GM10248 (cell line): ENCODE data around the gene KCND1.
A peak's percentile ranks its signal among the peaks of the same experiment; 100 is the strongest.

Source experiments
- CTCF ChIA-PET: fragments of 300-600 bp; sonication (Branson Sonifier 250); formaldehyde crosslinking; extraction: SDS; loops from one replicate; lab custom pipeline; 2021; ENCODE audit warnings: antibody characterized with exemption; lab: Yijun Ruan, JAX
- POLR2A ChIA-PET: fragments of 350-650 bp; sonication (Branson Sonifier 250); formaldehyde crosslinking; extraction: SDS; loops from one replicate; lab custom pipeline; 2020; ENCODE audit warnings: antibody characterized with exemption; lab: Yijun Ruan, JAX
- DNase-seq: peaks from one replicate; pipeline ENCODE4 v3.0.0; 2012; ENCODE audit errors: extremely low spot score
- CTCF ChIP-seq: IDR thresholded peaks from 2 replicates; pipeline ENCODE4 v1.5.1; 2012; ENCODE audit warnings: mild to moderate bottlenecking, low read depth; ENCODE audit errors: extremely low read depth, missing control alignments, control extremely low read depth

Gene KCND1

DNA sequence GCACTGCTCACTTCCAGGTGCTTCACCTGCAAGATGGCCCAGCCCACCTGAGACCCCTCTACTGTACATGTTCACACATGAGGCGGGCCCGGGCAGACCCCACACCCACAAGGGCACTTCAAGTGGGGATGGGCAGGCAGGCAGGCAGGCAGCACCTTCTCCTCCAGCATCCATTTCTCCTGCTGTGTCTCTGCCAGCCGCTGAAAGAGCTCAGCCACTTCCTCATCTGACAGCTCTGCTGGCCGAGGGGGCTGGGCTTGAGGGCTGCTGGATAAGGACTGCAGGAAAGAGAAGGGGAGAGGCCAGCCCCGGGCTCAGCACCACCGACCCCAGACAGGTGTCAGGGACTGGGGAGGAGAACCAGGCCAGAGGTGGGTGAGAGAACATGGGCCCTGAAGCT, 4.4 kb upstream of the KCND1 start:
- no peak for TF ChIP-seq CTCF
- no peak for DNase-seq
- ChIA-PET POLR2A (no interaction called here), CTCF (no interaction called here)

GRCh38 chrX:48975541-48975940, 3.9 kb upstream of the KCND1 start:
- CTCF ChIA-PET, result no interaction called here
- DNase-seq, result no peak
- POLR2A ChIA-PET, result no interaction called here
- TF ChIP-seq CTCF, result no peak

- TF ChIP-seq CTCF, result no peak
- ChIA-PET POLR2A (no interaction called here), CTCF (no interaction called here)
- no peak for DNase-seq
Observed at GRCh38 chrX:48975041-48975440, 3.4 kb upstream of the KCND1 start.

DNA sequence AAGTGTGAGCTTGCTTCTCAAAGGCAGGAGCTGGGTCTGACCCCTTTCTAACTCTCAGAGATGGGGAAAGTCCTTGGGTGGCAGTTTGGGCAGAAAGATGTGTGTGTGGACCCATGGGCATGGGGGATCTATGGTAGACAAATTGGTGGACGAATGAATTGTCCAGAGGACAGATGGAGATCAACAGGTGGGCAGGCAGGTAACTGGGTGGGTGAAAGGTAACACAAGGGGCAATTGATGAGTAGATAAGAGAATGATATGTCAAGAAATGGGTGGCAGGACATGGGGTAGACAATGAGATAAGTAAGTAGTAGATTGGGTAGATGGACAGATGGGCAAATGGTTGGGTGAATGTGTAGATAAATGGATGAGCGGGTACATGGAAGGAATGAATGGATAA, 2.9 kb upstream of the KCND1 start:
- ChIA-PET POLR2A (no interaction called here), CTCF (interaction anchor here (1.1 kb wide), 1 partner anchor 69 kb away, joined by 3 read pairs; no protein-coding TSS in a partner anchor)
- TF ChIP-seq CTCF, result no peak
- DNase-seq, result no peak

- ChIA-PET CTCF (interaction anchor here (1.1 to 3.1 kb wide), 3 partner anchors 8 to 70 kb away, joined by 3 to 18 read pairs (median 6); no protein-coding TSS in a partner anchor), POLR2A (no interaction called here)
- TF ChIP-seq CTCF, result no peak
- DNase-seq, result no peak
Observed at GRCh38 chrX:48974033-48974432, 2.4 kb upstream of the KCND1 start.

DNA sequence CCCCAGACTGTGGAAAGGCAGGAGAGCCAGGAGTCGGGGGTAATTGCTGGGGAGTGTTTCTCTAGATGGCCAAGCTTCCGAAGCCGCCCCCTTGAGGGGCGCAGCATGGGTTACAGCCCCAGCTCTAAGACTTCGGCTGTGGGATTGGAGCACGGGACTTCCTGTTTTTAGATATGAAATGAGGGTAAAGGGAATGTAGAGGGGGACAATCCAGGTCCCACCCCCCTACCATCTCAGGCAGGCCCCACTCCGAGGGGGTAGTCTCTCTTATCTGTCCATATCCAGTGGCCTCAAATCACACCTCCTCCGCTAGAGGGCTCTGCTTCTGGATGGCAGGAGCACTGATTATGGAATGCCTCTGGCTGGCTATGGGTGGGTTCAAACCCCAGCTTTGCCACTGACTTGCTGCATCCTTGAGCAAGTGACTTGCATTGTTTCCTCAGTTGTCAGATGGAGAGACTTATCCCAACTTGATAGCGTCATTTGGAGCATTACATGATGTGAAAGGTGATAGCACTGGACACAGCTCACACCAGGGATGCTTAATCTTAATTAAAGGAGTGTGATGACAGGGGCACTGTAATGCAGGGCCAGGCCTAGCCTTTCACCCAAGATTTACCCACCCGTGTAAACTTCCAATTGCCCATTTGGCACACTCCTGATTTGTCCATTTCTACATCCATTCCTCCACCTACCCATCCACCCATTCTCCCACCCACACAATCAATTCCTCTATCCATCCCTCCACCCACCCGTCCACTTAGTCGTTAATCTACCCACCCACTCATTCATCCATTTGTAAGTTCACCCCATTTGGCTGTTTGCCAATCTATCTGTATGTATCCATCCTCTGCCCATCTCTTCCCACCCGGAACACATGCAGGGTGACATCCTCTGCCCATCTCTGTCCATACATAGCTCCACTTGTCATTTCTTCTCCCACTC, 848 bp upstream of the KCND1 start:
- ChIA-PET POLR2A (no interaction called here), CTCF (interaction anchor here (0.9 to 3.1 kb wide), 7 partner anchors 10 to 336 kb away, joined by 3 to 18 read pairs (median 5); no protein-coding TSS in a partner anchor)
- peak; percentile 40 for DNase-seq
- peak; percentile 51 for TF ChIP-seq CTCF
